ENCODE measurements around the gene HSD17B10. TPM values are rescaled to one million over a fixed set of nuclear protein-coding genes. Genes with fewer than 3 reads are reported as not detected.

Gene HSD17B10
- total and polyA plus RNA-seq, 8 donors = 26.8 to 54.7 (median 40.2) TPM

DNA sequence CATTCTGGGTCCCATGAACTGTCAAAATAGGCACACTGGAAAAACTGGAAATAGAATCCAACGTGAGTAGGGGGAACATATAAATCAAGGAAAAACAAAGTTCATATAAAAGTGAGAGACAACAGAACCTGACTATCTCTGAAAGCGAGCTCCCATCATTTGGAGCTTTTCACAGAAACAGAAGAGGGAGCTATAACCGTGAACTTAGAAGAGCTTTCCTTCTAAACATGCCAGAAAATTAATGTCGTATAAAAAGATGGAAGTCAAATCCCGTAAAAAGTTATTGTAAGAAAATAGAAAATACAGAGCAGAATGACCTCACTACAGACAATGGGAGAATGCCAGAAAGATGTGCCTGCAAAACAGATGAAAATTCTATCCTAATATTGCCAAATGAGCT, 23.9 kb upstream of the HSD17B10 start:
- peaks cover 0 to 3% (median 2%) of the 10 kb centered on the region in 4 donors for H3K27me3 ChIP-seq
- TF ChIP-seq CTCF (IDR thresholded peaks at IDR 0.05) = no peak
- H3K36me3 ChIP-seq = no peaks in the 10 kb centered on the region
- no peaks in the 10 kb centered on the region for H3K4me1 ChIP-seq
- ATAC-seq = no peak
- no peaks in the 10 kb centered on the region for H3K9me3 ChIP-seq
- H3K4me3 ChIP-seq = no peak overlapping the region
- no peak overlapping the region for H3K27ac ChIP-seq
- intact Hi-C loops (cut with DNase I) = no loop called here
- WGBS, 2 donors = 34 to 47% methylated on average over 5 of the region's 5 CpGs
- FAIRE-seq = peak; percentile 39
- no peak for DNase-seq

DNA sequence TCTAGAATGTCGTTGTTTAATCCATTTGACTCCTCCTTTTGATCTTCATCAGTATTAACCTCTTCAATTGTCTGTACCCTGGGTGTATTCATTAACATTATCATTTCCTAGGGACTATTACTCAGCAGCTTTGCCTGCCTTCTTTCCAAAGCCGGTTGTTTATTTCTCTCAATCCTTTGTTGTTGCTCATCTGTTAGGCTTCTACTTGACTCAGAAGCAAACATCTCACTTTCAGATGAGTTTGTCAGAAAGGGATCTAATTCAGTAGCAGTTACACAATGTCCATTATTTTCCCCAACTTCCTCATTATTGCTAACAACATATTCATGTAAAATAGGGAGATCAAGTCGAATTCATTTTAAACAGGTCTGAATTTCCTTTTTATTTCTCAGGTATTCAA, 22.1 kb upstream of the HSD17B10 start:
- no peaks in the 10 kb centered on the region for H3K9me3 ChIP-seq
- no peaks in the 10 kb centered on the region for H3K4me1 ChIP-seq
- intact Hi-C loops (cut with DNase I) = no loop called here
- no peaks in the 10 kb centered on the region for H3K36me3 ChIP-seq
- no peak overlapping the region for H3K27ac ChIP-seq
- WGBS, 2 donors = 42 to 55% methylated on average over 3 of the region's 3 CpGs
- no peak overlapping the region for H3K4me3 ChIP-seq
- ATAC-seq (no peak), DNase-seq (no peak), FAIRE-seq (peak; percentile 57)
- no peak for TF ChIP-seq CTCF (IDR thresholded peaks at IDR 0.05)
- H3K27me3 ChIP-seq = peaks cover 0 to 3% (median 2%) of the 10 kb centered on the region in 4 donors

- H3K27ac ChIP-seq = no peak overlapping the region
- no peaks in the 10 kb centered on the region for H3K4me1 ChIP-seq
- H3K4me3 ChIP-seq = no peak overlapping the region
- FAIRE-seq (no peak), DNase-seq (no peak), ATAC-seq (no peak)
- H3K36me3 ChIP-seq = no peaks in the 10 kb centered on the region
- peaks cover 0 to 3% (median 2%) of the 10 kb centered on the region in 4 donors for H3K27me3 ChIP-seq
- intact Hi-C loops (cut with DNase I) = no loop called here
- TF ChIP-seq CTCF (IDR thresholded peaks at IDR 0.05) = no peak
- H3K9me3 ChIP-seq = no peaks in the 10 kb centered on the region
Measured at GRCh38 chrX:53452812-53453211, 18.6 kb upstream of the HSD17B10 start.

DNA sequence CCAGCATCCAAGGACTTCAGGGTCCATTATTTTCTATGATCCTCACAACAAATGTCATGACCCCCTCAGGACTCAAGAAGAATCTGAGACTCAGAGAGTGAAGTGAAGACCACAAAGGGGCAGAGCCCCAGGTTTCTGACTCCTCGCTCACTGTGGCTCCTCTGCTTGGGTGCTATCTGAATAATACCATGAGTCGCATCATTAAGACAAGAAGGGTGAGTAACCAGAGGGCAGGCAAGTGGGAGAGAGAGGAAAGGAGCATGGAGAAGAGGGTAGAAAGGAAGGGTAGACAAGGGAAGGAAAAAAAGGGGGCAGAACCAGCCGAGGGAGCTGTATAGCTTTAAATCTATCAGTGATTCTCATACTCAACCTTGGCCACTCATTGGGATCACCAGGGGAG, 15.5 kb upstream of the HSD17B10 start:
- Histone ChIP-seq H3K4me3 (no peak overlapping the region), H3K36me3 (no peaks in the 10 kb centered on the region), H3K27ac (no peak overlapping the region), H3K27me3 (no peaks in the 10 kb centered on the region), H3K9me3 (no peaks in the 10 kb centered on the region), H3K4me1 (peaks cover 0 to 3% (median 0%) of the 10 kb centered on the region in 3 donors)
- TF ChIP-seq CTCF (IDR thresholded peaks at IDR 0.05) = no peak
- DNase-seq = no peak
- no peak for FAIRE-seq
- intact Hi-C loops (cut with DNase I) = no loop called here
- WGBS, 2 donors = 84 to 88% methylated on average over 3 of the region's 3 CpGs
- no peak for ATAC-seq

DNA sequence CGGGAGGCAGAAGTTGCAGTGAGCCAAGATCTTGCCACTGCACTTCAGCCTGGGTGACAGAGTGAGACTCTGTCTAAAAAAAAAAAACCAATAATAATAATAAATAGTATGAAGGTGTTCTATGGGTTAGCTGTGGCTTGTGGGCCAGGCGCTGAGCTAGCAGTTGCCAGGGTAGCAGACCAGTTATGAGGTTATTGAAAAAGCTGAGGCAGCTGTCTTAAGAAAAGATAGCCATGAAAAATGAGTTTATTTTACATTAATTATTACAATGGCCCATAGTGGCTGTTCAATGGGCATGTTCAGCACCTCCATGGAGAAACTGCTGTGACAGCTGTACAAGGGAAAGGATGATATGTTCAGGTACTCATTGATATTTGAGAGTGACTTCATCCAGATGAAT, 13.3 kb upstream of the HSD17B10 start:
- FAIRE-seq = no peak
- Histone ChIP-seq H3K9me3 (no peaks in the 10 kb centered on the region), H3K4me1 (peaks cover 0 to 3% (median 0%) of the 10 kb centered on the region in 3 donors), H3K27me3 (no peaks in the 10 kb centered on the region), H3K36me3 (no peaks in the 10 kb centered on the region), H3K27ac (peak overlapping the region in 2 of 4 donors; percentile 8 to 28), H3K4me3 (no peak overlapping the region)
- no peak for TF ChIP-seq CTCF (IDR thresholded peaks at IDR 0.05)
- DNase-seq = peak in 2 of 6 donors; percentile 7 to 30
- WGBS, 2 donors = 28 to 30% methylated on average over 2 of the region's 2 CpGs
- intact Hi-C loops (cut with DNase I) = no loop called here
- ATAC-seq = peak; percentile 68 to 87 (median 79)

All from pancreas (tissue), 10 donors.